Measurements from ENCODE around the gene RANBP17. TPM values are rescaled to one million over a fixed set of nuclear protein-coding genes. Genes with fewer than 3 reads are reported as not detected.

The RANBP17 gene
- total and polyA plus RNA-seq, 2 experiments from 2014 or later: 3.7 to 3.8 TPM

DNA sequence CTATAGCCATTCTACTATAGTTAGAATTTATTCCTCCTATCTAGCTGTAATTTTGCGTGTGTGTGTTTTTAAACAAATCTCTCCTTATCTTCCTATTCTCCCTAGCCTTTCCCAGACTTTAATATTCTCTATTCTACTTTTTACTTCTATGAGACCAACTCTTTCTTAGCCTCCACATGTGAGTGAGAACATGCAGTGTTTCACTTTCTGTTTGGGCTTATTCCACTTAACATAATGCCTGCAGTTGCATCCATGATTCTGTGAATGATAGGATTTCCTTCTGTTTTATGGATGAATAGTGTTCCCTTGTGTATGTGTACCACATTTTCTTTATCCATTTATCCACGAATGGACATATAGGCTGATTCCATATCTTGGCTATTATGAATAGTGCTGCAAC lies 254.9 kb downstream of the RANBP17 start:
- 70 to 80% methylated on average over 2 of the region's 2 CpGs for WGBS, 2 experiments (ENCODE audit: low coverage in 1 of 2, low lambda C conversion rate in 2 of 2, missing lambda C conversion rate in 2 of 2)
- H3K4me2 ChIP-seq (ENCODE audit: unreplicated experiment): no peak overlapping the region

DNA sequence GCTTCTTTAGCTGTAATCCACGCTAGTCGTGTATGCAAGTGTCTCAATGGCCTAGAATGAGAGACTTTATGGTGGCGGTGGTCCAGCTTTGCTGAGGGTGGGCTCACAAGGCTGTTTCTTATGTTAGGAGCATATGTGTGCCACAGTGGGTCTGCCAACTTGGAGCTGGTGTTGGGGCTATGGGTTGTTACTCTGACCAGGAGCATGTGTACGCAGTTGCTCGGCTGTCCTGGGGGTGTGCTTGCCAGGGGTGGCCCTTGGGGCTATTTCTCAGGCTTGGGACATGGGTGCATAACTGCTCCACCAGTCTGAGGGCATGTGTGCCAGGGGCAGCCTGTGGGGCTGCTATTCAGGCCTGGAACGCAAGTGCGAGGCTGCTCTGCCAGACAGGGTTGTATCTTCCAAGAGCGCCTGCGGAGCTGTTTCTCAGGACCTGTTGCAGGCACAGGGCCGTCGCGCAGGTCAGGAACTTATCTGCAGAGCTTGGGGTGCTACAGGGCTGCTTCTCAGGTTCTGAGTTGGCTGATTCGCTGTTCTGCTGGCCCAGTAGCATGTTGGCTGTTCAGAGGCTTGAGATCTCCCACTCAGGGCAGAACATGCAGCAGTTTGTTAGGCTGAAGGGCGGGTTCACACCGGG lies 259.3 kb downstream of the RANBP17 start:
- Histone ChIP-seq H3K27me3 (replicated peaks; ENCODE audit: insufficient read depth) (no peaks in the 10 kb centered on the region), H2AFZ (no peak overlapping the region), H3K9me3 (ENCODE audit: low read depth) (no peaks in the 10 kb centered on the region), H3K27ac (no peak overlapping the region), H3K9ac (no peak overlapping the region), H3K79me2 (ENCODE audit: insufficient read depth) (no peaks in the 10 kb centered on the region), H3K4me3 (no peak overlapping the region), H3K4me2 (ENCODE audit: unreplicated experiment) (no peak overlapping the region), H3K36me3 (ENCODE audit: low read depth) (no peaks in the 10 kb centered on the region), H4K20me1 (ENCODE audit: insufficient read depth) (no peaks in the 10 kb centered on the region), H3K4me1 (ENCODE audit: insufficient read depth) (no peaks in the 10 kb centered on the region), H3F3A (ENCODE audit: insufficient read depth) (no peaks in the 10 kb centered on the region), H3K9me2 (ENCODE audit: insufficient read depth) (no peaks in the 10 kb centered on the region)
- DNase-seq: no peak
- in situ Hi-C loops (cut with MboI): no loop called here
- WGBS, 2 experiments (ENCODE audit: low coverage in 1 of 2, low lambda C conversion rate in 2 of 2, missing lambda C conversion rate in 2 of 2): 68 to 74% methylated on average over 13 to 15 of the region's 15 CpGs
- TF ChIP-seq EZH2phosphoT487 (IDR thresholded peaks at IDR 0.05; ENCODE audit: insufficient read depth, low read depth): no peak
- no peak for TF ChIP-seq EZH2 (IDR thresholded peaks at IDR 0.05; ENCODE audit: insufficient read depth, poor library complexity, severe bottlenecking)

More for the DNA sequence above, 254.9 kb downstream of the RANBP17 start:
- no peak overlapping the region for H3K4me3 ChIP-seq
- H3F3A ChIP-seq (ENCODE audit: insufficient read depth): no peaks in the 10 kb centered on the region
- H3K9me3 ChIP-seq (ENCODE audit: low read depth): no peaks in the 10 kb centered on the region
- in situ Hi-C loops (cut with MboI): no loop called here
- no peaks in the 10 kb centered on the region for H3K4me1 ChIP-seq (ENCODE audit: insufficient read depth)
- no peaks in the 10 kb centered on the region for H3K27me3 ChIP-seq (replicated peaks; ENCODE audit: insufficient read depth)
- H3K27ac ChIP-seq: no peak overlapping the region
- no peaks in the 10 kb centered on the region for H4K20me1 ChIP-seq (ENCODE audit: insufficient read depth)
- H2AFZ ChIP-seq: no peak overlapping the region
- H3K9ac ChIP-seq: no peak overlapping the region
- H3K36me3 ChIP-seq (ENCODE audit: low read depth): no peaks in the 10 kb centered on the region
- H3K79me2 ChIP-seq (ENCODE audit: insufficient read depth): no peaks in the 10 kb centered on the region
- no peaks in the 10 kb centered on the region for H3K9me2 ChIP-seq (ENCODE audit: insufficient read depth)
- no peak for DNase-seq
- TF ChIP-seq EZH2phosphoT487 (IDR thresholded peaks at IDR 0.05; ENCODE audit: insufficient read depth, low read depth) (no peak), EZH2 (IDR thresholded peaks at IDR 0.05; ENCODE audit: insufficient read depth, poor library complexity, severe bottlenecking) (no peak)

- WGBS, 2 experiments (ENCODE audit: low coverage in 1 of 2, low lambda C conversion rate in 2 of 2, missing lambda C conversion rate in 2 of 2): 63 to 68% methylated on average over 3 of the region's 3 CpGs
- TF ChIP-seq EZH2 (IDR thresholded peaks at IDR 0.05; ENCODE audit: insufficient read depth, poor library complexity, severe bottlenecking) (no peak), EZH2phosphoT487 (IDR thresholded peaks at IDR 0.05; ENCODE audit: insufficient read depth, low read depth) (no peak)
- no peaks in the 10 kb centered on the region for H3K79me2 ChIP-seq (ENCODE audit: insufficient read depth)
These were observed 259.8 kb downstream of the RANBP17 start for GRCh38 chr5:171121638-171122037.

DNA sequence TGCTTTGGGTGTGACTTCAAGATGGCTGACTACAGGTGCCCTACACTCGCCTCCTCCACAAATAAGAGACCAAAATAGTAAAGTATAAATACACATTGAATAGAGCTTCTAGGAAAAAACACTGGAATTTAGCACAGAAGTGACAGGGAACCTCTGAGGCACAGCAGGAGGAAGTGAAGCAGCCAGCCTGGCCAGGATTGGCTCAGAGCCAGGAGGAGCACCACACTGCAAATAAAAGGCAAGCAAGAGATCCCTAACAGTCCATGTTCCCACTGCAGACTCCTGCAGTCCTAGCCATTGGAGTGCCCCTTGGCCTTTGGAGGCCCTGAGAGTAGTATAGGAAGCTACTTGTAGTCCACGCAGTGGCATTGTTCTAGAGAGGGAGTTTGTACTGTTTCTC lies 260.6 kb downstream of the RANBP17 start:
- no peak for DNase-seq
- H3K9ac ChIP-seq: no peak overlapping the region
- H3K79me2 ChIP-seq (ENCODE audit: insufficient read depth): no peaks in the 10 kb centered on the region
- no peak overlapping the region for H3K27ac ChIP-seq
- no peaks in the 10 kb centered on the region for H3K9me2 ChIP-seq (ENCODE audit: insufficient read depth)
- H3K36me3 ChIP-seq (ENCODE audit: low read depth): no peaks in the 10 kb centered on the region
- no peak overlapping the region for H3K4me2 ChIP-seq (ENCODE audit: unreplicated experiment)
- WGBS, 2 experiments (ENCODE audit: low coverage in 1 of 2, low lambda C conversion rate in 2 of 2, missing lambda C conversion rate in 2 of 2): 51 to 64% methylated on average over 2 of the region's 2 CpGs
- no peaks in the 10 kb centered on the region for H3K9me3 ChIP-seq (ENCODE audit: low read depth)
- H4K20me1 ChIP-seq (ENCODE audit: insufficient read depth): no peaks in the 10 kb centered on the region
- H2AFZ ChIP-seq: no peak overlapping the region
- H3K4me3 ChIP-seq: no peak overlapping the region
- in situ Hi-C loops (cut with MboI): no loop called here
- H3K4me1 ChIP-seq (ENCODE audit: insufficient read depth): peaks cover 7% of the 10 kb centered on the region
- no peaks in the 10 kb centered on the region for H3K27me3 ChIP-seq (replicated peaks; ENCODE audit: insufficient read depth)
- H3F3A ChIP-seq (ENCODE audit: insufficient read depth): peaks cover 9% of the 10 kb centered on the region; the same call in 1 of the 2 replicates
- TF ChIP-seq EZH2phosphoT487 (IDR thresholded peaks at IDR 0.05; ENCODE audit: insufficient read depth, low read depth) (no peak), EZH2 (IDR thresholded peaks at IDR 0.05; ENCODE audit: insufficient read depth, poor library complexity, severe bottlenecking) (no peak)

More at GRCh38 chr5:171121638-171122037, 259.8 kb downstream of the RANBP17 start:
- no peaks in the 10 kb centered on the region for H3K36me3 ChIP-seq (ENCODE audit: low read depth)
- H3K9me2 ChIP-seq (ENCODE audit: insufficient read depth): no peaks in the 10 kb centered on the region
- no peak overlapping the region for H3K4me2 ChIP-seq (ENCODE audit: unreplicated experiment)
- H3K4me3 ChIP-seq: no peak overlapping the region
- no peaks in the 10 kb centered on the region for H3K9me3 ChIP-seq (ENCODE audit: low read depth)
- in situ Hi-C loops (cut with MboI): no loop called here
- H2AFZ ChIP-seq: no peak overlapping the region
- no peaks in the 10 kb centered on the region for H4K20me1 ChIP-seq (ENCODE audit: insufficient read depth)
- DNase-seq: no peak
- no peaks in the 10 kb centered on the region for H3K4me1 ChIP-seq (ENCODE audit: insufficient read depth)
- H3K27ac ChIP-seq: no peak overlapping the region
- H3K27me3 ChIP-seq (replicated peaks; ENCODE audit: insufficient read depth): no peaks in the 10 kb centered on the region
- peaks cover 2% of the 10 kb centered on the region; the same call in 1 of the 2 replicates for H3F3A ChIP-seq (ENCODE audit: insufficient read depth)
- no peak overlapping the region for H3K9ac ChIP-seq
